Measurements from ENCODE around the gene PROSER3.
"Not testable (repeated sequence)": the region's sequence is repeated elsewhere in the genome, so short reads cannot be mapped to it uniquely, and the experiment has no call there.

The PROSER3 gene

GRCh38 chr19:35755131-35755549 lies 2.8 kb upstream of the PROSER3 start:
- DNase-seq (ENCODE audit: low spot score): no peak

- DNase-seq (ENCODE audit: low spot score): no peak
These were observed 2.2 kb upstream of the PROSER3 start for GRCh38 chr19:35755550-35756376.

- no peak for DNase-seq (ENCODE audit: low spot score)
These were observed 1.4 kb upstream of the PROSER3 start, which contains the start of gene HSPB6 for GRCh38 chr19:35756377-35757230. Gene HSPB6, minus strand, starts transcription at chr19:35757029. Its CDS starts 21 bp downstream, at chr19:35757008.

- DNase-seq (ENCODE audit: low spot score): no peak
These were observed 686 bp upstream of the PROSER3 start for GRCh38 chr19:35757231-35757748.

GRCh38 chr19:35759697-35760096 lies 1.7 kb downstream of the PROSER3 start:
- no peak for DNase-seq (ENCODE audit: low spot score)

- no peak for DNase-seq (ENCODE audit: low spot score)
These were observed 2.9 kb downstream of the PROSER3 start for GRCh38 chr19:35760711-35761349.

- DNase-seq (ENCODE audit: low spot score): no peak
These were observed 6.7 kb downstream of the PROSER3 start for GRCh38 chr19:35764432-35765315.

GRCh38 chr19:35766571-35767104 lies 8.7 kb downstream of the PROSER3 start:
- DNase-seq (ENCODE audit: low spot score): no peak

GRCh38 chr19:35767288-35768081 lies 9.5 kb downstream of the PROSER3 start:
- no peak for DNase-seq (ENCODE audit: low spot score)

- no peak for DNase-seq (ENCODE audit: low spot score)
These were observed 10.1 kb downstream of the PROSER3 start for GRCh38 chr19:35768082-35768421.

GRCh38 chr19:35772362-35772761 lies 14.4 kb downstream of the PROSER3 start:
- DNase-seq (ENCODE audit: low spot score): not testable (repeated sequence)

- DNase-seq (ENCODE audit: low spot score): no peak
These were observed 15.2 kb downstream of the PROSER3 start for GRCh38 chr19:35773020-35773806.

- DNase-seq (ENCODE audit: low spot score): no peak
These were observed 16.5 kb downstream of the PROSER3 start for GRCh38 chr19:35774274-35775045.

- DNase-seq (ENCODE audit: low spot score): no peak
These were observed 17.0 kb downstream of the PROSER3 start for GRCh38 chr19:35775046-35775297.

- peak; percentile 97 for DNase-seq (ENCODE audit: low spot score)
These were observed 17.5 kb downstream of the PROSER3 start, which contains the start of gene ARHGAP33 for GRCh38 chr19:35775298-35776101. Gene ARHGAP33, plus strand, starts transcription at chr19:35775564. Its CDS starts 95 bp downstream, at chr19:35775659.

GRCh38 chr19:35776102-35776788 lies 18.3 kb downstream of the PROSER3 start:
- DNase-seq (ENCODE audit: low spot score): no peak

Data from putamen (tissue), 1 donor.